HG02840 (cell line): ENCODE measurements around the gene FGF7.
"Not testable (repeated sequence)": the region's sequence is repeated elsewhere in the genome, so short reads cannot be mapped to it uniquely, and the experiment has no call there.

Experiments
- ATAC-seq: cut with Tn5 transposase; IDR thresholded peaks from one replicate; pipeline ENCODE4 v1.9.1; 2021; ENCODE audit warnings: mild to moderate bottlenecking, moderate library complexity, moderate number of reproducible peaks; ENCODE audit not compliant: unreplicated experiment, low FRiP score

FGF7 gene

DNA sequence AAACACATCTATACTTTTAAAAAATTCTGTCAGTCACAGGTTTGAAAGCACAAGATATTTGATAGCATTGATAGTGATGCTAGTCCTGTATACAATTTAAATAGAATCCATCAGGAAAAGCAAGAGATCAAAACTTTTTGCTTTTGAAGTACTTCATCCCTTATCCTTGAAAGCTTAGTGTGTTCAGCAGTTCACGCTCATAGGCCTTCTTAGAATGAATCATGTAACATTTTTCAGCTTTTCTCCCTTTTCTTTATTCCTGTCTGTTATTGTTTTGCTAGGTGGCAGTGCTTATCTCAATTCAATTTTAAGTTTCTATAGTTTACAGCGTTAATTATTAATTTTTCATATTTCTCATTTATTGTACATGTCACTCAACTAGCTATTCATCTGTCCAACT is 69.1 kb downstream of the FGF7 start:
- ATAC-seq = no peak

DNA sequence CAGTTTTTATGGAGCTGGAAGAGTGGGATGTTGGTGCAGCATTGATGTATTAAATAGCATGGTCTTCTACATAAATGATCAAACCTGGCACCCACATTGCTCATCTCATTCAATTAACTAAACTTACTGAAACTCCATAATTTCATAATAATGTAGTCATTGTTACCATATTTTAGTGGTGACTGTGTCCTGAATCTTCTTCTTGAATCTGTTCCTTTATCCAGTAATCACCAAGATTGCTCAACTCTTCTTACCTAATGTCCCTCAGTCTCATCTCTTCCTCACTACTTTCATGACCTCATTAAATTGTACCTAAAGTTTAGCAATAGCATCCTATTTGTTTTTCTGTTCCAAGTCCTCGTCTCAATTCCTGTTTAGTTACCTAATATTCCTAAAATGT is 69.8 kb downstream of the FGF7 start:
- no peak for ATAC-seq

DNA sequence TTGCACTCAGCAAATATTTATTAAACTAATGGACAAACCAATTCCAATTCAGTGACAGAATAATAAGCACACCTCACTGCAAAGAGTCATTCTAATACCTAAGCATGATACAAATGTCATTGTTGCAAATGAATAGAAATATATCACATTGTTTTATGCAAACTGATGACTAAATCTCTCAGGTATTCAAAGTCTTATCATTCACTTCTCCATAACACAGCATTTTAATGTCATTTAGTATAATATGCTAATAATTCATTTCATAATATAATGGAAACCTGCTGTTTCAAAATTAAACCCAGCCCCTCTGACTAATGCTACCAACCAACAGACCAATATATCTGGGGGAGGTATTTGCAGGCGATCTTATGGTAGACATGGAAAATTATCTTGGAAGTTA is 71.8 kb downstream of the FGF7 start:
- no peak for ATAC-seq

DNA sequence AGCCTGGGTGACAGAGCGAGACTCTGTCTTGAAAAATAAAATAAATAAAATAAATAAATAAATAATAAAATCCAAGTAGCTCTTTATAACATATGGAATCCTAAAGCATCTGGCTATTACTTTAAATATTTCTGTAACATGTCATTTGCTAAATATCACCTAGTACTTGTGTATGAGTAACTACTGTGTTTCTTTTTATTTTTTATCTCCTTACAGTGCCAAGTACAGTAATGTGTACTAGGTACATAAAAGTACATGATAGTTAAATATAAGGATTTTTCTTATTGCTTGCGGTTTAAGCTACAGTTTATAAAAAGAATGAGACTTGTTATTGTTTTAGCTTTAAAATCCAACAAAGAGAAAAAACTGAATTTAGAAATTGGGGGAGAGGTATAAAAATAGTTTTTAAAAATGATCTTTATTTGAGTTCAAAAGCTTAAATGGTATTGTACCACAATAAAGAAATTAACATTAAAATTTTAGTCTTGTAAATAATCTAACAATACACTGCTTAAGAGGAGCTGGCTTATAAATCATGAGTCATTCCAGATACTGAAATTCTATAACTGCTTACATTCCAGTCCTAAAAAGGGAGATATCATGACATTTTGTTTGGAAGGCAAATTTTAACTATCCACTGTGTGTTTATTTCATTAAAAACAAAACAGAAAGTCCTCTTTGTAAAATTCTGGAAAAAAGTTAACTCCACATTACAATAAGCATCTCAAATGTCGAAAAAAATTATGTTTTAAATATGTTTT is 73.1 kb downstream of the FGF7 start:
- no peak for ATAC-seq

DNA sequence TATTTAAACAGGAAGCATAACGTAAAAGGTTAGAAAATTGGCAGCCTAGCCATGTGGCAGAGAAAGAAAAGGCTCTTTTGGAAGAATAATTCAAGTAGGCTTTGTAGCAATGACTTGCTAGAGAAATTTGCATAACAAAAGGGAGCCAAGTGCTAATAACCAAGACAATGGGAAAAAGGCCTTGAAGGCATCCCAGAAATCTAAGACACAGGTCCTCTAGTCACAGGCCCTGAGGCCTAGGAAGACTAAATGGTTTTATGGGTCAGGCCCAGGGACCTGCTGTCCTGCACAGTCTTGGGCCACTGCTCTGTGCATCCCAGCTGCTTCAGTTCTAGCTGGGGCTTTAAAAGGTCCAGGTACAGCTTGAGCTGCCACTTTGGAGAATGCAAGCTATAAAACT is 78.5 kb downstream of the FGF7 start:
- ATAC-seq = no peak

DNA sequence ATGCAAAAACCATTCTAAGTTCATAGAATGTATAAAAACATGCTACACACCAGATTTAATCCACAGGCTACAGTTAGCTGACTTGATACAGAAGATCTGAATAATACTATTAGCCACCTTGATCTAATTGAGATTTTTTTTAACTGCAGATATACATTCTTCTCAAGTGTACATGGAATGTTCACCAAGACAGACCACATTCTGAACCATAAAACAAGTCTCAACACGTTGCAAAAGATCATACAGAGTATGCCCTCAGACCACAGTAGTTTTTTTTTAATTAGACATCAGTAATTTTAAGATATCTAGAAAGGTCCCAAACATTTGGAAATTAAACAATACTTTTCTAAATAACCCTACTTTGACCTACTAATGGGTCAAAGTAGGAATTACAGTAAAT is 83.3 kb downstream of the FGF7 start:
- no peak for ATAC-seq

DNA sequence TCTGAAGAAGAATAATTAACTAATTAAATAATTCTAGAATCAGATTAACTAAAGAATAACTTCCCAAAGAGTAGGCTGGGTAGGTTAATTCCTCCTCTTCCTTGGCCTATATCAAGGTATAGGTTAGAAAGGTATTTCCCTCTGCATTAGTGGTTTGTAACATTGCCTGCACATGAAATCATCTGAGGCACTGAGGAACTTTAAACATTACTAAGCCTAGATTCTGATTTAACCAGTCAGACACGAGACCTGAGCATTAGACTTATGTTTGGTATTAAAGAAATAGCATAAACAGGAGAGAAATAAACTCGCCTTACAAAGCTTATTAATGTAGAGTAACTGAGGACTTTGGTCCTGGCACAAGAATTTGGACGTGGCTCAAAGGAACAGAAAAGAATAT is 84.2 kb downstream of the FGF7 start:
- ATAC-seq = no peak

DNA sequence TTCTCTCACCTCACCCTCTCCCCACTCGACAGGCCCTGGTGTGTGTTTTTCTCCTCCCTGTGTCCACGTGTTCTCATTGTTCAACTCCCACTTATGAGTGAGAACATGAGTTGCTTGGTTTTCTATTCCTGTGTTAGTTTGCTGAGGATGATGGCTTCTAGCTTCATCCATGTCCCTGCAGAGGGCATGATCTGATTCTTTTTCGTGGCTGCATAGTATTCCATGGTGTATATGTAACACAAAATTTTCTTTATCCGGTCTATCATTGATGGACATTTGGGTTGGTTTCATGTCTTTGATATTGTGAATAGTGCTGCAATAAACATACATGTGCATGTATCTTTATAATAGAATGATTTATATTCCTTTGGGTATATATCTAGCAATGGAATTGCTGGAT is 89.7 kb downstream of the FGF7 start:
- not testable (repeated sequence) for ATAC-seq

DNA sequence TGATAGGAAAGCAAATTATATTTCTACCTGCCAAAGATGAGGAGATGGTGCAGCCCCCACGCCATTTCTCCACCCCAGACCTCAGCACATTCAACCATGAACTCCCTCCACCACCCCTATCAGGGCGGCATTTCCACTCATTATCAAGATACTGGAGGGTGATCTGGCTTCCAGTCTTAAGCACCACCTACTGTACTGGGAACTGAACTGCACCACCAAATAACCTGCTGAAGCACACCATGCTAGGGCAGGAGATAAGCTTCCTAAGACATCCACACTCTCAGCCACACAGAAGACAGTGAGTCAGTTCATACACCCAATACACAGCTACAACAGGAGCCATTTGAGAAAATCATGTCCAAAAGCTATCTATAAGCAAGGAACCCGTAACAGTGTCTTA is 98.8 kb downstream of the FGF7 start:
- no peak for ATAC-seq

DNA sequence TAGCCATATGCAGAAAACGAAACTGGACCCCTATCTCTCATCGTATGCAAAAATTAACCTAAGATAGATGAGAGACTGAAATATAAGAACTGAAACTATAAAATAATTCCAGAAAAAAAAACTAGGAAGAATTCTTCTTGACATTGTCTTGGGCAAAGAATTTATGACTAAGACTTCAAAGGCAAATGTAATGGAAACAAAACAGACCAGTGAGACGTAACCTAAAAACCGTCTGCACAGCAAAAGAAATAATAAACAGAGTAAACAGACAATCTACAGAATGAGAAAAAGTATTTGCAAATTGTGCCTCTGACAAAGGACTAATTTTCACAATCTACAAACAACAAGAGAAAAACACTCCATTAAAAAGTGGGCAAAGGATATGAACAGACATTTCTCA is 105.2 kb downstream of the FGF7 start:
- no peak for ATAC-seq

DNA sequence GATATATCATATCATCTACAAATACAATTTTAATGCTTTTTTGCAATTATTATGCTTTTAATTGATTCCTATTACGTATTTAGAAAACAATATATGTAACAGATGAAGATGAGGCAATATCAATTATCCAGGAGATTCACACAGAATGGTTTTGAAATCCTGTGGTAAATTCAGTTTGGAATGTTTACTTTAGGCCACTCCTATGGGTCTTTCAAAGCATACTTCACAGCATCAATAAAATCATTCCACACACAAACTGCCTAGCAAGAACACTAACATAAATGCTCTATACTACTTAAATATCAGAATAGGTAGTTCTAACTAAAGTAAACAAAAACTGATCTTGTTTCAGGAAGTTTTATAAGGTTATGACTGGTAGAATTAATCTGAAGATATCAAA is 107.0 kb downstream of the FGF7 start:
- ATAC-seq = no peak
